PC-3 (cell line): ENCODE results near the gene TRAPPC11.

ENCODE experiments used
- CTCF ChIP-seq: fragments of 300-600 bp; sonication (generic); conservative IDR thresholded peaks from 2 replicates; pipeline ENCODE4 v1.5.1; 2017; ENCODE audit warnings: antibody characterized with exemption, low read depth, mild to moderate bottlenecking, low read length
- EZH2phosphoT487 ChIP-seq: fragments of 300-600 bp; sonication (generic); IDR thresholded peaks from 2 replicates; pipeline ENCODE4 v1.6.1; 2018; ENCODE audit warnings: mild to moderate bottlenecking, antibody characterized with exemption, low read length, borderline replicate concordance

GRCh38 chr4:183723561-183724228, 64.6 kb downstream of the TRAPPC11 start:
- no peak for TF ChIP-seq CTCF
- no peak for TF ChIP-seq EZH2phosphoT487
